GM12875 (cell line): ENCODE results near the gene PRKAR1B.
A peak's percentile ranks its signal among the peaks of the same experiment; 100 is the strongest.

Experiments
- H3K4me3 ChIP-seq: one replicate; pipeline ENCODE4 v1.5.1; 2011; ENCODE audit warnings: low read depth, low read length, control low read depth
- TF ChIP-seq, protein P1 (sequence below): IDR thresholded peaks from 2 replicates; pipeline ENCODE4 v1.5.1; 2011; ENCODE audit warnings: low read depth, mild to moderate bottlenecking, control low read depth, inconsistent platforms, low read length, moderate library complexity, borderline replicate concordance; ENCODE audit not compliant: insufficient read depth

The PRKAR1B gene

DNA sequence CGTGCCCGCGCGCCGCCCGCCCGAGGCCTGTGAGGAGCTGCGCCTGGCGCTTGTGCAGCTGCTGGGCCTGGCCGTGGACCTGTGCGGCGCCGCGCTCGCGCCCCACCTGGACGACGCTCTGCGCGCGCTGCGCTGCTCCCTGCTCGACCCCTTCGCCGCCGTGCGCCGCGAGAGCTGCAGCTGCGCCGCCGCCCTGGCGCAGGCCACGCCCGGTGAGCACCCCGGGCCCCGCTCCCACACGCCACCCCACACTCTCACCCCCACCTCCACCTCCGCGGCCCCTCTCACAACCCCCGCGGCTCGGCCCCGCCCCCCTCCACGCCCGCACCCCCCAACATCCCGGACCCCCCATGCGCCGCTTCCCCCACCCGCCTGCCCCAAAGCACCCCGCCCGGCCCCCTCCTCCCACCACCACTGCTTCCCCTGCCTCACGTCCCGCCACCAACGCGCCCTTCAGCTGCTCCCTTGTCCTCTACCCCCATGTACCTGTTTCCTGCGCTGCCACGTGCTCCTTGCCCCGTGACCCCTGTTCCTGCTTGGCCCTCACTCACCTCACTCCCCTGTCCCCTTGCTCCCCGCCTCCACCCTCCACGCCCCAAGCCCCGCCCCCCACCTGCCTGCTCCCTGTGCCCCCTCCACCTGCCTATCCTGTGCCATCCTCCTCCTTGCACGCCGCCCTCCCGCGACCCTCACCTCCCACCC lies at the start of gene PRKAR1B:
Gene PRKAR1B, minus strand, starts transcription at position 178 of the 702 bp plus-strand sequence. CDS start 15,776 bp downstream, outside the sequence.
- peak within 1 kb of the TSS; percentile 61 for H3K4me3 ChIP-seq
- TF ChIP-seq, protein P1, sequence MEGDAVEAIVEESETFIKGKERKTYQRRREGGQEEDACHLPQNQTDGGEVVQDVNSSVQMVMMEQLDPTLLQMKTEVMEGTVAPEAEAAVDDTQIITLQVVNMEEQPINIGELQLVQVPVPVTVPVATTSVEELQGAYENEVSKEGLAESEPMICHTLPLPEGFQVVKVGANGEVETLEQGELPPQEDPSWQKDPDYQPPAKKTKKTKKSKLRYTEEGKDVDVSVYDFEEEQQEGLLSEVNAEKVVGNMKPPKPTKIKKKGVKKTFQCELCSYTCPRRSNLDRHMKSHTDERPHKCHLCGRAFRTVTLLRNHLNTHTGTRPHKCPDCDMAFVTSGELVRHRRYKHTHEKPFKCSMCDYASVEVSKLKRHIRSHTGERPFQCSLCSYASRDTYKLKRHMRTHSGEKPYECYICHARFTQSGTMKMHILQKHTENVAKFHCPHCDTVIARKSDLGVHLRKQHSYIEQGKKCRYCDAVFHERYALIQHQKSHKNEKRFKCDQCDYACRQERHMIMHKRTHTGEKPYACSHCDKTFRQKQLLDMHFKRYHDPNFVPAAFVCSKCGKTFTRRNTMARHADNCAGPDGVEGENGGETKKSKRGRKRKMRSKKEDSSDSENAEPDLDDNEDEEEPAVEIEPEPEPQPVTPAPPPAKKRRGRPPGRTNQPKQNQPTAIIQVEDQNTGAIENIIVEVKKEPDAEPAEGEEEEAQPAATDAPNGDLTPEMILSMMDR, result no peak

- no peak overlapping the region for H3K4me3 ChIP-seq
- TF ChIP-seq, protein P1, result no peak
Observed at GRCh38 chr7:776381-776780, 49.3 kb upstream of the PRKAR1B start.

GRCh38 chr7:774161-775109 lies 47.4 kb upstream of the PRKAR1B start:
- no peak overlapping the region for H3K4me3 ChIP-seq
- TF ChIP-seq, protein P1, result peak; percentile 93

GRCh38 chr7:773622-773915 lies 46.5 kb upstream of the PRKAR1B start:
- H3K4me3 ChIP-seq, result no peak overlapping the region
- TF ChIP-seq, protein P1, result no peak

GRCh38 chr7:772861-773621 lies 46.0 kb upstream of the PRKAR1B start:
- TF ChIP-seq, protein P1, result no peak

GRCh38 chr7:772392-772791 lies 45.3 kb upstream of the PRKAR1B start:
- H3K4me3 ChIP-seq, result no peak overlapping the region
- TF ChIP-seq, protein P1, result no peak

More at GRCh38 chr7:772861-773621, 46.0 kb upstream of the PRKAR1B start:
- H3K4me3 ChIP-seq, result no peak overlapping the region
